ENCODE data around the gene SHISA5. TPM values are rescaled to one million over a fixed set of nuclear protein-coding genes. Genes with fewer than 3 reads are reported as not detected.
A peak's percentile ranks its signal among the peaks of the same experiment; 100 is the strongest.

Gene SHISA5
- total RNA-seq, 2 donors from 2014 or later, result 192 to 193 TPM

GRCh38 chr3:48428088-48428571 is 75.8 kb downstream of the SHISA5 start:
- Mint-ChIP-seq H3K27me3 (ENCODE audit: insufficient read depth) (no peaks in the 10 kb centered on the region), H3K4me1 (peaks cover 43% of the 10 kb centered on the region), H3K36me3 (ENCODE audit: low read depth) (peaks cover 22% of the 10 kb centered on the region), H3K9me3 (no peaks in the 10 kb centered on the region), H3K4me3 (peak overlapping the region; percentile 90), H3K27ac (peak overlapping the region; percentile 88)
- H3K27ac ChIP-seq (ENCODE audit: low read depth, low read length), result peak overlapping the region; percentile 99
- no peak for TF ChIP-seq CTCF (conservative IDR thresholded peaks at IDR 0.05)
- peak overlapping the region; percentile 85 for H3K9ac ChIP-seq (ENCODE audit: extremely low read depth, low read length, poor library complexity, severe bottlenecking)
- H3K4me3 ChIP-seq (ENCODE audit: low read length), result peak overlapping the region; percentile 84
- no peak for DNase-seq
- H3K4me1 ChIP-seq (ENCODE audit: control insufficient read depth, insufficient read depth, low read length), result peaks cover 14% of the 10 kb centered on the region
- H3K9me3 ChIP-seq (ENCODE audit: control insufficient read depth, low read length), result no peaks in the 10 kb centered on the region
- no peaks in the 10 kb centered on the region for H3K27me3 ChIP-seq (ENCODE audit: control insufficient read depth, insufficient read depth, low read length, poor library complexity, severe bottlenecking)
- H3K36me3 ChIP-seq (ENCODE audit: control insufficient read depth, insufficient read depth, low read length), result peaks cover 17% of the 10 kb centered on the region
- WGBS, 2 experiments (ENCODE audit: insufficient coverage in 1 of 2, insufficient read length in 1 of 2), result 22 to 34% methylated on average over 6 to 7 of the region's 7 CpGs

GRCh38 chr3:48427630-48427962 is 76.4 kb downstream of the SHISA5 start:
- Histone ChIP-seq H3K4me3 (ENCODE audit: low read length) (peak overlapping the region; percentile 84), H3K4me1 (ENCODE audit: control insufficient read depth, insufficient read depth, low read length) (peaks cover 14% of the 10 kb centered on the region), H3K27me3 (ENCODE audit: control insufficient read depth, insufficient read depth, low read length, poor library complexity, severe bottlenecking) (no peaks in the 10 kb centered on the region), H3K9me3 (ENCODE audit: control insufficient read depth, low read length) (no peaks in the 10 kb centered on the region), H3K36me3 (ENCODE audit: control insufficient read depth, insufficient read depth, low read length) (peaks cover 12% of the 10 kb centered on the region), H3K27ac (ENCODE audit: low read depth, low read length) (no peak overlapping the region), H3K9ac (ENCODE audit: extremely low read depth, low read length, poor library complexity, severe bottlenecking) (peak overlapping the region; percentile 85)
- H3K4me1 Mint-ChIP-seq, result peaks cover 43% of the 10 kb centered on the region
- 92 to 96% methylated on average over 4 to 9 of the region's 9 CpGs for WGBS, 2 experiments (ENCODE audit: insufficient coverage in 1 of 2, insufficient read length in 1 of 2)
- H3K9me3 Mint-ChIP-seq, result no peaks in the 10 kb centered on the region
- H3K36me3 Mint-ChIP-seq (ENCODE audit: low read depth), result peaks cover 20% of the 10 kb centered on the region
- peak overlapping the region; percentile 88 for H3K27ac Mint-ChIP-seq
- peak overlapping the region; percentile 90 for H3K4me3 Mint-ChIP-seq
- no peak for TF ChIP-seq CTCF (conservative IDR thresholded peaks at IDR 0.05)
- no peaks in the 10 kb centered on the region for H3K27me3 Mint-ChIP-seq (ENCODE audit: insufficient read depth)
- no peak for DNase-seq

GRCh38 chr3:48426944-48427629 is 76.9 kb downstream of the SHISA5 start:
- Mint-ChIP-seq H3K4me3 (peak overlapping the region; percentile 90), H3K27me3 (ENCODE audit: insufficient read depth) (no peaks in the 10 kb centered on the region), H3K9me3 (no peaks in the 10 kb centered on the region), H3K4me1 (peaks cover 43% of the 10 kb centered on the region), H3K27ac (peak overlapping the region; percentile 88), H3K36me3 (ENCODE audit: low read depth) (peaks cover 16% of the 10 kb centered on the region)
- Histone ChIP-seq H3K27ac (ENCODE audit: low read depth, low read length) (no peak overlapping the region), H3K9me3 (ENCODE audit: control insufficient read depth, low read length) (no peaks in the 10 kb centered on the region), H3K4me1 (ENCODE audit: control insufficient read depth, insufficient read depth, low read length) (peaks cover 14% of the 10 kb centered on the region), H3K27me3 (ENCODE audit: control insufficient read depth, insufficient read depth, low read length, poor library complexity, severe bottlenecking) (no peaks in the 10 kb centered on the region), H3K9ac (ENCODE audit: extremely low read depth, low read length, poor library complexity, severe bottlenecking) (no peak overlapping the region), H3K4me3 (ENCODE audit: low read length) (no peak overlapping the region), H3K36me3 (ENCODE audit: control insufficient read depth, insufficient read depth, low read length) (peaks cover 7% of the 10 kb centered on the region)
- no peak for TF ChIP-seq CTCF (conservative IDR thresholded peaks at IDR 0.05)
- WGBS, 2 experiments (ENCODE audit: insufficient coverage in 1 of 2, insufficient read length in 1 of 2), result 90 to 93% methylated on average over 6 to 8 of the region's 8 CpGs
- DNase-seq, result no peak

All from endodermal cell (in vitro differentiated cells).